LNCaP clone FGC (cell line): Measurements from ENCODE around the gene SMU1.
A peak's percentile ranks its signal among the peaks of the same experiment; 100 is the strongest.

ENCODE experiments used
- DNase-seq: peaks from one replicate; pipeline ENCODE4 v3.0.0-alpha.2; 2011; ENCODE audit warnings: low read depth
- H3K4me3 ChIP-seq: 2 replicates; pipeline ENCODE4 v1.5.1; 2011; ENCODE audit warnings: mild to moderate bottlenecking, low read depth, low read length, control low read depth
- TF ChIP-seq, protein P1 (sequence below): IDR thresholded peaks from 2 replicates; pipeline ENCODE4 v1.5.1; 2012; ENCODE audit warnings: mild to moderate bottlenecking; ENCODE audit not compliant: control insufficient read depth, insufficient read depth; ENCODE audit errors: extremely low read depth

SMU1 gene

DNA sequence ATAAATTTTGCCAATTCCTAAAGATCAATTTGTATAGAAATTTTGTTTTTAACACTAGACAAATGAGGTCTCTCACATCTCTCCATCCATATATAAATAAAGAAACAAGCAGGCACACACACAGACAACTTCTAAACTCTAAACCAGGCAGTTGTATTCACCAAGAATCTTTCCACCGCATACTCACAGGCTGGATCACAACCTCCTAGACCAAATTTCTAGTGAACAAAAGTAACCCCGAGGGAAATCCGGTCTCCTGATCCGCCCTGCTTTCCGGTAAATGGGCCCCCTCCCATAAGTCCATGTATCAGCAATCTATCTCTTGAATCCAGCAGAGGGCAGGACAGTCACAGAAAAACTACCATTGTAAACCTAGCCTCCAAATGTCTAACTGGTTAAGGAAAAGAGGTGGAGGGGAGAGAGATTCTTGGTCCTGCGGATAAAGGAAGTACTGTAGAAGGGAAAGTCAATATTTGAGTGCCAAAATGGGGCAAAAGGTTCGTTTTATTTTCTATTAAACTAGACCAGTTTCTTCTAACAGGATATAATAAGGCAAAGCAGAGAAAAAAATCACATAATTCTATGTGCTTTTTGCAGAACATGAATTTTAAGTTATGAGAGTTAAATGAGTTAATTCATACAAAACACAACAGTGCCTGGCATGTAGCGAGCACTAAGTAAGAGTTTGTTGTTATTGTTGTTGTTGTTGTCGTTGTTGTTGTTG, 4.8 kb upstream of the SMU1 start:
- H3K4me3 ChIP-seq, result peak overlapping the region; percentile 45
- DNase-seq, result peak; percentile 78
- TF ChIP-seq, protein P1, sequence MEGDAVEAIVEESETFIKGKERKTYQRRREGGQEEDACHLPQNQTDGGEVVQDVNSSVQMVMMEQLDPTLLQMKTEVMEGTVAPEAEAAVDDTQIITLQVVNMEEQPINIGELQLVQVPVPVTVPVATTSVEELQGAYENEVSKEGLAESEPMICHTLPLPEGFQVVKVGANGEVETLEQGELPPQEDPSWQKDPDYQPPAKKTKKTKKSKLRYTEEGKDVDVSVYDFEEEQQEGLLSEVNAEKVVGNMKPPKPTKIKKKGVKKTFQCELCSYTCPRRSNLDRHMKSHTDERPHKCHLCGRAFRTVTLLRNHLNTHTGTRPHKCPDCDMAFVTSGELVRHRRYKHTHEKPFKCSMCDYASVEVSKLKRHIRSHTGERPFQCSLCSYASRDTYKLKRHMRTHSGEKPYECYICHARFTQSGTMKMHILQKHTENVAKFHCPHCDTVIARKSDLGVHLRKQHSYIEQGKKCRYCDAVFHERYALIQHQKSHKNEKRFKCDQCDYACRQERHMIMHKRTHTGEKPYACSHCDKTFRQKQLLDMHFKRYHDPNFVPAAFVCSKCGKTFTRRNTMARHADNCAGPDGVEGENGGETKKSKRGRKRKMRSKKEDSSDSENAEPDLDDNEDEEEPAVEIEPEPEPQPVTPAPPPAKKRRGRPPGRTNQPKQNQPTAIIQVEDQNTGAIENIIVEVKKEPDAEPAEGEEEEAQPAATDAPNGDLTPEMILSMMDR, result peak; percentile 83

DNA sequence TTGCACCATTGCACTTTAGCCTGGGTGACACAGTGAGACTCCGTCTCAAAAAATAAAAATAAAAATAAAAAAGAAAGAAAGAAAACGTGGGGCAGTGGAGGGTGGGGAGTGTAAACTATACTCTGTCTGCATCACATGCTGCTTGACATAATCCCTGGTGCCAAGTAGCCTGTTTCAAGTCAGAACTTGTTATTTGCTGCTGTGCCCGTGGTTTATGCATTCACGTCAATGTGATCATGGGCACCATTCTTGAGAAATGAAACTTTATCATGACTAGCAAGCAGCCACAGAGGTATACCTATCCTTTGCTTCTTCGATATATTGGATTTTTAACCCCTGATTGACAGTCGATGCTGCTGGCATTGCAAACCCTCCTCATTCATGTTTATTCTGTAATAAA, 4.1 kb upstream of the SMU1 start:
- peak overlapping the region; percentile 45; the same call in 1 of the 2 replicates for H3K4me3 ChIP-seq
- TF ChIP-seq, protein P1, result no peak
- DNase-seq, result no peak

DNA sequence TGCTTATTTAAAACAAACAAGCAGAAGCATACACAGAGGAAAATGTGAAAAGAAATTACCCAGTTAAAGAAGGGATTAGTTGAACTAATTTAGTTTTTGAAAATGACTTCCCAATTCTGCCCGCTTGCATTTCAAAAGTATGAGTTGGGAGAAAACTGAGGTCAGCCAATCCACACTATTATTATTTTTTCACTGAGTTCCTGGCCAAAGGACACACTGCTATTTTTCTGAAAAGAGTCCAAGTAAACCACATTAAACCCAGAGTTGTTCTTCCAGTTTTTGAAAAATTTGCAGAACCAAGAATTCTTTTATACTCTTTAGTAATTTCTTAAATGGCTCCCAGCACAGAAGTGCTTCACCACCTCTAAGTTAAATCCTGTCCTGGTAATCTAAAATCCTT, 7.5 kb downstream of the SMU1 start:
- TF ChIP-seq, protein P1, result no peak
- DNase-seq, result no peak
- H3K4me3 ChIP-seq, result peak overlapping the region; percentile 16; the same call in 1 of the 2 replicates

DNA sequence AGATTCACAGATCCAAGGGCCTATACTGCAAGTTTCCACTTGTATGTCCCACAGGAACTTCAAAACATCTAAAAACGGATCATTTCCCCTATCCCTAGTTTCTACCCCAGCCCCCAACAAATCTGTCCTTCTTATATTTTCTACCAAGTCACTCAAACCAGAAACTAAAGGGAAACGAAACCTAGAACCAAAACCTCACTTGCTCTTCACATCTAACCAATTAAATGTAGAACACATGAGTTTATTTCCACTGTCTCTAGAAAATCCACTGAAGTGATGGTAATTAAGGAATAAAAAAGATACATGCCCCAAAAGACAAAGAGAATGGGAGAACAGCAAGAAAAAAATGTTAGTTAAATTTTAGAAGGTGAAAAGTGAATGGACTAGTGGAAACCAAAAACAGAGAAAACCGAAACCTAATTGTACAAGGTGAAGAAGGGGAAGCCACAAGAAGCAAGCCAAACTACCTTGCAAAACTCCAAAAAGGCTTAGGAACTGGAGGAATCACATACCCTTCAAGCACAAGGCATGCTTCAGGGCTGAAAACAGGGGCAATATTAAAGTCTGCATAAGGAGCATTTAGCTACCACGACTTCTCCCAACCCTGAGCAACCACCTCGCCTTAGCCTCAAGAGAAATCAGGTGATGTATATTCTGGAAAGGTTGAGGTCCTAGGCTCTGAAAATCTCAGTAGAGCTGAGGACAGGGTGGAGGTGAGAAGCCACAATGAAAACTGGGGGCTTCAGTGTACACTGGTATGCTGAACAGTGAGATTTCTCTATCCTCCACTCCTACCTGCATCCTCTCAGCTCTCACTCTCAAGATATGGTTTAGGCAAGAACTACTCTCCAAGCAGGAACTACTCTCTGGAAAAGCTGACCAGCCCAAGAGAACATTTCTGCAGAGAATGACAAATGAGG, 11.1 kb downstream of the SMU1 start:
- no peak for DNase-seq
- no peak overlapping the region for H3K4me3 ChIP-seq
- TF ChIP-seq, protein P1, result no peak

DNA sequence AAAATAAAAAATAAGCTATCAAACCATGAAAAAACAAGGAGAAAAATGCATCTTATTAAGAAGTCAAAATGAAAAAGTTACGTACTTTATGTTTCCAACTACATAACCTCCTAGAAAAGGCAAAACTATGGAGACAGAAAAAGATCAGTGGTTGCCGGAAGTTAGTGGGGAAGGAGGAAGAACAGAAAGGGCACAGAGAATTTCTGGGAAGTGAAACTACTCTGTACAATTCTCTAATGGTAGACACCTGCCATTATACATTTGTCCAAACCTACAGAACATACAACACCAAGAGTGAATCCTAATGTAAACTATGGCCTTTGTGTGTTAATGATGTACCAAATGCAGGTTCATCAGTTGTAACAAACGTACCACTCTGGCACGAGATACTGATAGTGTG, 25.3 kb downstream of the SMU1 start:
- DNase-seq, result no peak
- TF ChIP-seq, protein P1, result no peak
- no peak overlapping the region for H3K4me3 ChIP-seq

DNA sequence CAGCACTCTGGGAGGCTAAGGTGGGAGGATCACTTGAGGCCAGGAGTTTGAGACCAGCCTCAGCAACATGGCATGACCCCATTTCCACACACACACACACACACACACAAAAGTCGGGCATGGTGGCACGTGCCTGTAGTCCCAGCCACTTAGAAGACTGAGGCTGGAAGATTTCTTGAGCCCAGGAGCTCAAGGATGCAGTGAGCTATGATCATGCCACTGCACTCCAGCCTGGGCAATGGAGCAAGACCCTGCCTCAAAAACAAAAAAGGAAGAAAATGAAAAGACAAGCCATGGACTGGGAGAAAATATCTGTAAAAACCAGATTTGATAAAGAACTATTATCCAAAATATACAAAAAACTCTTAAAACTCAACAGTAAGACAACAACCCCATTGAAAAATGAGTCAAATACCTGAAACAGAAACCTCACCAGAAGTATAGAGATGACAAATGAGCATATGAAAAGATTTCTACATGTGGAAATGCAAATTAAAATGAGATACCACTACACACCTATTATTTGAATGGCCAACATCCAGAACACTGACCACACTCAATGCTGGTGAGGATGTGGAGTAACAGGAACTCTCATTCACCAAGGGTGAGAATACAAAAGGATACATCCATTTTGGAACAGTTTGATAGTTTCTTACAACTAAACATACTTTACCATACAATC, 26.7 kb downstream of the SMU1 start:
- TF ChIP-seq, protein P1, result no peak
- H3K4me3 ChIP-seq, result no peak overlapping the region
- DNase-seq, result no peak
